HUES48 (cell line): ENCODE measurements around the gene ALDH16A1.
A peak's percentile ranks its signal among the peaks of the same experiment; 100 is the strongest.

Experiments used
- H3K27ac ChIP-seq: one replicate; pipeline ENCODE4 v1.7.0; 2013; ENCODE audit warnings: low read depth, low read length, inconsistent platforms
- H3K27me3 ChIP-seq: 2 replicates; pipeline ENCODE4 v1.6.1; 2013; ENCODE audit warnings: mild to moderate bottlenecking, low read length; ENCODE audit not compliant: control insufficient read depth, insufficient read depth
- H3K36me3 ChIP-seq: 2 replicates; pipeline ENCODE4 v1.6.1; 2013; ENCODE audit warnings: low read length; ENCODE audit not compliant: control insufficient read depth, insufficient read depth
- H3K4me1 ChIP-seq: 2 replicates; pipeline ENCODE4 v1.6.1; 2013; ENCODE audit warnings: mild to moderate bottlenecking, low read length; ENCODE audit not compliant: control insufficient read depth, insufficient read depth
- H3K4me3 ChIP-seq: 2 replicates; pipeline ENCODE4 v1.5.1; 2013; ENCODE audit warnings: mild to moderate bottlenecking, low read depth, low read length
- H3K9ac ChIP-seq: 2 replicates; pipeline ENCODE4 v1.6.1; 2013; ENCODE audit warnings: mild to moderate bottlenecking, low read depth, low read length, moderate library complexity
- H3K9me3 ChIP-seq: 2 replicates; pipeline ENCODE4 v1.6.1; 2013; ENCODE audit warnings: low read length; ENCODE audit not compliant: control insufficient read depth, insufficient read depth

Gene ALDH16A1

DNA sequence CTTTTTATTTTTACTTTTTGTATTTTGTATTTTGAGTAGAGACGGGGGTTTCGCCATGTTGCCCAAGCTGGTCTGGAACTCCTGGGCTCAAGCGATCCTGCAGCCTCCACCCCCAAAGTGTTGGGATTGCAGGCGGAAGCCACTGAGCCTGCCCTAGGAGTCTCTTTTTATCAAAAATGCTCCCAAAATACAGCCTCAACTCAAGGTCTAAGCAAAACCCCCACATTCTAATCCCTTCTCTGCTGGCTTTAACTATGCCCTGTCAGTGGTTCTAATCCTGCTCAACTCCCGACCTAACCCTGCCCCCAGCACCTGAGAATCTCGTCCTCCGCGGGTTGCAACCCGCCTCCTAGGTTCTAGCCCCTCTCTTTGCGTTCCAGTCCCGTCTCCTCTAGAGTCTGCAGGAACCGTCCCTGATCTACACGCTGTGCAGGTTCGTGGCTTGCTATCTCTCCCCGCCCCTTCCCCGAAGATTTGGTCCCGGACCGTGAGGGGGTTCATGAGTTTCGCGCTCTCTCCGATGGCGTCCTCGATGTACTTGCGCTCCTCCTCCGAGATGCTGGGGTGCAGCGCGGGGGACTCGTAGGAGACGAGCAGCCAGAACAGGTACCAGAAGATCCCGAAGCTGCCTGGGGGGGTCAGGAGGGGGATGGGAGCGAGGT is 19.7 kb upstream of the ALDH16A1 start:
- Histone ChIP-seq H3K4me1 (peaks cover 10% of the 10 kb centered on the region; the same call in 1 of the 2 replicates), H3K9ac (no peak overlapping the region), H3K27ac (no peak overlapping the region), H3K36me3 (no peaks in the 10 kb centered on the region), H3K27me3 (peaks cover 69% of the 10 kb centered on the region), H3K4me3 (no peak overlapping the region), H3K9me3 (no peaks in the 10 kb centered on the region)

DNA sequence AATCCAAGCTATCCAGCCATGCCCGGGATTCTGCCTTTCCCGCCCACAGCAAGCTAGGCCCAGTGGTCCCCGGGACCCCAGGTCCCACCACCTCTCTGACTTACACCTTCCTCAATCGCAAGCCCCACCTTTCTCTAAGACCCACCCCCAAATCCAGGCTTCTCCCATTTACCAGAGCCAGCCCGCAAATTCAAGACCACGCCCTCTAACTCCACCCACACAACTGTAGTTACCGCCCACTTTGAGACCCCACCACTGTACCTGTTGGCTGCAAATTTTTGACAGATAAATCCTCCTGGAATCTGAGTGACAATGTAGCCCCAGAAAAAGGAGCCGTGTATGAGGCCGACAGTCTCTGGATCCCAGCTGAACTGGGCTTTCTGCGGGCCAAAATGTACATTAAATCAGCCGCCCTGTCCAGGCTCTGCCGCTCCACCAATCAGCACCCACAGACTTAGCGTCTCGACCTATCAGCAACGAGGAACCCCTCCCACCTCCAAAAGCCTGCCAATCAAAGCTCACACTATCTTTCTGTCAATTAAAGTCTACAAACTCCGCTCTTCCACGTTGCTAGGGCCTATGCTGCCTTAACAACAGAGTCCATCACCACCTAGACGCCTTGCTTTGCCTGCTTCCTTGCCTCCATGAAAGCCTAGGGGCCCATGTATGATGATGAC is 18.0 kb upstream of the ALDH16A1 start:
- Histone ChIP-seq H3K9me3 (no peaks in the 10 kb centered on the region), H3K36me3 (no peaks in the 10 kb centered on the region), H3K27me3 (peaks cover 77% of the 10 kb centered on the region), H3K4me1 (peaks cover 4% of the 10 kb centered on the region; the same call in 1 of the 2 replicates), H3K4me3 (no peak overlapping the region), H3K9ac (no peak overlapping the region), H3K27ac (no peak overlapping the region)

DNA sequence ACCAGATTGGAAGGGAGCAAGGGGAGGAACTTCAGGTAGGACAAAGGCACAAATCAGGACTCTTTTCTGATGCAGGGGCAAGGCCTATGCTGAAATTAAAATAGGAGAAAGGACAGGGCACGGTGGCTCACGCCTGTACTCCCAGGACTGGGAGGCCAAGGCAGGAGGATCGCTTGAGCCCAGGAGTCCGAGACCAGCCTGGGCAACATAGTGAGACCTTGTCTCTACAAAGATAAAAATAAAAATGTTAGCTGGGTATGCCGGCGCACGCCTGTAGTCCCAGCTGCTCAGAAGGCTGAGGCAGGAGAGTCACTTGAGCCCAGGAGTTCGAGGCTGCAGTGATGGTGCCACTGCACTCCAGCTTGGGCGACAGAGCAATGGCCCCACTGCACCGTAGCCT is 17.4 kb upstream of the ALDH16A1 start:
- Histone ChIP-seq H3K4me3 (no peak overlapping the region), H3K27ac (no peak overlapping the region), H3K9ac (no peak overlapping the region), H3K27me3 (peaks cover 81% of the 10 kb centered on the region), H3K9me3 (no peaks in the 10 kb centered on the region), H3K36me3 (no peaks in the 10 kb centered on the region), H3K4me1 (peaks cover 4% of the 10 kb centered on the region; the same call in 1 of the 2 replicates)

DNA sequence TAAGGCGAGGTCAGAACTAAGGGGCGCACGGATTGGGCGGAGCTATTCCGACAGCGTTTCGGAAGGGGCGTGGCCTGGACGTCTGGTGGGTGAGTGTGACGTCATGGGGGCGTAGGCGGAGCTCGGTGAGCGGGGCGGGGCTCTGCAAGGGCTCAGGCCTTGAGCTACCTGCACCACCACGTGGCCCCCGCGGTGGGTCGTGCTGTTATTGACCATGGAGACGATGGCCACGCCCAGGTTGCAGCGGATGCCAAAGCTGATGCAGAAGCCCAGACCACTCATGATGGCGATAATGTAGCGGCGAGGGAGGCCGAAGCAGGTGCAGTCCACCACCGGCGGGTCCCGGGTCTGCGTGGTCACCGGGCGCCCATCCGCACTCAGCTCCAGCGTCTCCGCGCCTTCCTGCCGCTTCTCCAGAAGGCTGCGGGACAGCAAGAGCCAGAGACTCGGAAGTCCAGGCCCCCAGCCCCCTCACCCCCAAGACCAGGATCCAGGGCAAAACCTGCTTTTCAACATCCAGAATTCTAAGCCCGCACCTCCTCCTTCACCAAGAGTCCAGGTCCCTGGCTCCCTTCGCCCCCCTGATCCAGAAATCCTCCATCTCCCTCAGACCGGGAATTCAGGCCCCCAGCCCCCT is 16.5 kb upstream of the ALDH16A1 start:
- Histone ChIP-seq H3K9ac (no peak overlapping the region), H3K4me1 (peaks cover 4% of the 10 kb centered on the region; the same call in 1 of the 2 replicates), H3K27me3 (peaks cover 83% of the 10 kb centered on the region)

DNA sequence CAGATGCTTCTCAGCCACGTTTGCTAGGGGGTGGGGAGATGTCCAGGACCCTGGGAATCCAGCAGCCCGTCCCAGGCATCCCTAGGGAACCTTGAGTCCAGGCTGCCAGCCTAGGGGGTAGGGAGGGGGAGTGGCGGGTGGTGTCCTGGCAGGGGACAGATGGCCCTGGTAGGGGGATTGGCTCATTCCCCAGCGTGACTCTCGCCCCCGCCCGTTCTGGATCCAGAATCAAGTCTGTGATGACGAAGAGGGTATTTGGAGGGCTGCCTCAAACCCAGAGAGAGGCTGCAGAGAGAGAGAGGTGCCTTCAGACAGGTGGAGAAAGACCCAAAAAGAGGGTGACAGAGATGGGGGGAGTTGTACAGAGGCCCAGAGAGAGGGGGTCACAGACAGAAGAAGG is 15.8 kb upstream of the ALDH16A1 start:
- H3K27me3 ChIP-seq, result peaks cover 83% of the 10 kb centered on the region
- no peak overlapping the region for H3K27ac ChIP-seq
- H3K9me3 ChIP-seq, result no peaks in the 10 kb centered on the region
- no peaks in the 10 kb centered on the region for H3K36me3 ChIP-seq
- no peak overlapping the region for H3K9ac ChIP-seq
- H3K4me1 ChIP-seq, result peaks cover 8% of the 10 kb centered on the region
- H3K4me3 ChIP-seq, result no peak overlapping the region

More for the DNA sequence above, 16.5 kb upstream of the ALDH16A1 start:
- H3K9me3 ChIP-seq, result no peaks in the 10 kb centered on the region
- H3K27ac ChIP-seq, result no peak overlapping the region
- peak overlapping the region; percentile 14; the same call in 1 of the 2 replicates for H3K4me3 ChIP-seq
- H3K36me3 ChIP-seq, result no peaks in the 10 kb centered on the region

DNA sequence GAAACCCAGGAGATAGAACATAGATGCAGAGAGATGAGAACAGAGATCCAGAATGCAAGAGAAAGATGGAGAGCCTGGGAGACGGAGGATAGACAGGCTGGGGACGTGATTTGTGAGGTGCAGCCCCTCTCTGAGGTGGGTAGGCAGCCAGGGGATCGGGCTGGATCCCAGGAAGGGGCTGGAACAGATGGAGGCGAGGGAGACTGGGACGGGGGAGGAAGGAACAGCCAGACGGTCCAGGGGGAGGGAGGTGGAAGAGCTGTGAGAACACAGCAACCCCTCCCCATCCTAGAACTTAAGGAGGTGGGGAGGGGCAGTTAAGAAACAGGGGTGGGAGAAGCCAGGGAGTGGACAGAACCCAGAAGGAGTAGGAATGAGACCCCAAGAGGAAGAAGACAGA is 14.8 kb upstream of the ALDH16A1 start:
- no peaks in the 10 kb centered on the region for H3K9me3 ChIP-seq
- H3K36me3 ChIP-seq, result no peaks in the 10 kb centered on the region
- H3K4me3 ChIP-seq, result no peak overlapping the region
- peaks cover 75% of the 10 kb centered on the region for H3K27me3 ChIP-seq
- H3K27ac ChIP-seq, result no peak overlapping the region
- no peak overlapping the region for H3K9ac ChIP-seq
- H3K4me1 ChIP-seq, result peaks cover 9% of the 10 kb centered on the region

DNA sequence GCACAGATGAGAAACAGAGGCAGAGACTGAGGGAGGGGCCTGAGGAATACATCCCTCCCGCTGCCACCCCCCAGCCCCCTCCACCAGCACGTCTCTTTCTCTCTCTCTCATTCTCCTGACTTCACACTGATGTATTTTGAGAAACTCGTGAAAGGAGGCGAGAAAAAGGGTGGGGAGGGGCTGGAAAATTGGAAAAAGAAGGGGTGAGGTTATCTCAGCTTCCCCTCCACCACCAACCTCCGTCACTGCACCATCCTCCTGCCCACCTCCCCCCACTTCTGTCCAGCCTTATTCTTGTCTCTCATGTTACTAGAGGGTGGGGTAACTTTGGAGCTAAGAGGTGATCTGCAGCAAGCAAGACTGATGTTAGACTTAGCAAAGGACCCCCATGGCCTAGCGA is 13.2 kb upstream of the ALDH16A1 start:
- Histone ChIP-seq H3K9ac (no peak overlapping the region), H3K4me3 (no peak overlapping the region), H3K9me3 (no peaks in the 10 kb centered on the region), H3K36me3 (no peaks in the 10 kb centered on the region), H3K4me1 (peaks cover 6% of the 10 kb centered on the region), H3K27ac (no peak overlapping the region), H3K27me3 (peaks cover 63% of the 10 kb centered on the region)

DNA sequence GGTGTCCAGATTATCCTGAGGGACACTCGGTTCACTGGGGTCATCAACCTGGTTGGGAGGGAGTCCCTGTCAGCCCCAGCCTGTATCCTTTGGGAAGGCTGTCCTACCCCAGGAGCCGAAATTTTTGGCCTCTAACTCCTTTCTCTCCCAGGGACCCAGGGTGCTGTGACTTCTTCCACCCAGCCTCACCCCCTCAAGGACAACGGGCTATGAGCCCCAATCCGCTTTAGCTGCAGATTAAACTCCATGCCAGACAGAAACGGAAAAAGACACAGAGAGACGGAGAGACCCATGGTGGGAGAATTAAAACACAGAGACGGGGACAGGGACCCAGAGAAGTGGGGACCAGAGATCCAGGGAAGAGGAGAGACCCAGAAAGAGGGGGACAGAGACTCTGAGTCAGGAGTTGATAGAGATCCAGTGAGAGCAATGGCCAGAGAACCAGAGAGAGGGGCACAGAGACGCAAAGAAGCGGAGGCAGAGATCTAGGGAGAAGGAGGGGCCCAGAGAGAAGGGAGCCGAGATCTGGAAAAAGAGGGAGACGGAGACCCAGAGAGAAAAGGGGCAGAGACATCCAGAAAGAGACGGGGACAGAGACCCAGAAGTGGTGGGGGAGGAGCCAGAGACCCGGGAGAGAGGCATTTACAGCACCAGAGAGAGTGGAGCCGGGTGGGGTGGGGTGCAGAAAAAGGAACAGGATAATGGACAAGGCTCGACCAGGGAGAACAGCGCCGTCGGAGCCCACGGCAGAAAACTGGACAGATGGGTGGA is 12.4 kb upstream of the ALDH16A1 start:
- no peaks in the 10 kb centered on the region for H3K36me3 ChIP-seq
- peaks cover 63% of the 10 kb centered on the region for H3K27me3 ChIP-seq
- no peak overlapping the region for H3K27ac ChIP-seq
- no peak overlapping the region for H3K9ac ChIP-seq
- peaks cover 6% of the 10 kb centered on the region for H3K4me1 ChIP-seq
- no peaks in the 10 kb centered on the region for H3K9me3 ChIP-seq
- H3K4me3 ChIP-seq, result peak overlapping the region; percentile 55

DNA sequence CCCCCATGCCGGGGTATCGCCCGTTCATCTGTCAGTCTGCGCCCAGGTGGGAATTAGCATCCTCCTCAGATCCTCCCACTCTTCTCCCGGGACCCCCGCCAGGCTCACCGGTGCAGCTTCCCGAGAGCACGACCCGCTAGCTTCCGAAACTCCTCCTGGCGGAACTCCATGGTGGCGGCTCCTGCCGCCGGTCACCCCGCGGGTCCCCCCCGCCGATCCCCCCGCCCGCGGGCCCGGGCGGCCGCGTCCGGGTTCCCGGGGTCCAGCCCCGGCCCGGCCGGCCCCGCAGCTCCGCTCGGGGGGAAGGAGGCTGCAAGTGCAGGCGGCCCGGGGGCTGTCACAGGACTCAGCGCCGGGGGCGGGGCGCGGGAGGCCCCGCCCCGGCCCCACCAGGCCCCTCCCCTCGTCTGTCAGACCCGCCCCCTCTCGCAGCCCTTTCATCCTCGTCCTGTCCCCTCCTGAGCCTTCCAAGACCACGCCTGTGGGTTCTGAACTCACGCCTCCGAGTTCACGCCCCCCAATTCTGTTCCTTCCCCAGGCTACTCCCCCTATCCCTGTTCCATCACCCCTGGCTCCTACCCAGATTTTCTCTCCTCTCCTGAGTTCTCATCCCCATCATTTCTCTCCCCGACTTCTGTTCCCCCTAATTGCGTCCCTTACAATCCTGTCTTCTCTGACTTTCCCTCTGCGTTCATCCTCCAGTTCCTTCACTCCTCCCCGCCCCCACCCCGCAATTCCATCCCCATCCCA is 11.6 kb upstream of the ALDH16A1 start, which contains the start of gene SLC17A7:
TSS of gene SLC17A7 (minus strand) at position 318 of the 750 bp plus-strand sequence. CDS start at position 170, 148 bp downstream.
- Histone ChIP-seq H3K27ac (no peak within 1 kb of the TSS), H3K4me1 (peaks cover 6% of the 10 kb centered on the region), H3K9ac (no peak within 1 kb of the TSS), H3K27me3 (peaks cover 57% of the 10 kb centered on the region), H3K36me3 (peaks cover 3% of the 10 kb centered on the region; the same call in 1 of the 2 replicates), H3K9me3 (no peaks in the 10 kb centered on the region), H3K4me3 (peak within 1 kb of the TSS; percentile 55)

DNA sequence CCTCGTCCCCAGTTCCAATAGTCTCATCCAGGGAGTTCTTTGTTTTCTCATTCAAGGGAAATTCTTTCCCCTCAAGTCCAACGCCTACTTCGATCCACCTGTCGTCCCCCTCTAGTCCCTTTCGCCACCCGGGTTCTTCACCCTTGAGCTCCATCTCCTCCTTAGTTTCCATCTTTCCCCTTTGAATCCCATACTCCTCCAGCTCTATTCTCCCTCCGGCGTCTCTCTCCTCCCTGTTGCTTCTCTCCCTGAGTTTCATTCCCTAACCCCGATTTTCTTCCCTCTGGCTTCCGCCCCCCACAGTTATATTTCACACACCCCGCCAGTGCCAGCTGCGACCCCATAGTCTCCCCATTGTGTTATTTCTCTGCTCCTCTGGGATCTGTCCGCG is 11.1 kb upstream of the ALDH16A1 start:
- no peaks in the 10 kb centered on the region for H3K9me3 ChIP-seq
- no peak overlapping the region for H3K9ac ChIP-seq
- no peak overlapping the region for H3K27ac ChIP-seq
- H3K27me3 ChIP-seq, result peaks cover 51% of the 10 kb centered on the region
- H3K36me3 ChIP-seq, result peaks cover 8% of the 10 kb centered on the region
- H3K4me1 ChIP-seq, result peaks cover 6% of the 10 kb centered on the region
- peak overlapping the region; percentile 55; the same call in 1 of the 2 replicates for H3K4me3 ChIP-seq
